ENCODE results near the gene DPM1. TPM values are rescaled to one million over a fixed set of nuclear protein-coding genes. Genes with fewer than 3 reads are reported as not detected.

DPM1 gene
- total RNA-seq, 1 donor from 2014 or later, result 82.7 TPM

DNA sequence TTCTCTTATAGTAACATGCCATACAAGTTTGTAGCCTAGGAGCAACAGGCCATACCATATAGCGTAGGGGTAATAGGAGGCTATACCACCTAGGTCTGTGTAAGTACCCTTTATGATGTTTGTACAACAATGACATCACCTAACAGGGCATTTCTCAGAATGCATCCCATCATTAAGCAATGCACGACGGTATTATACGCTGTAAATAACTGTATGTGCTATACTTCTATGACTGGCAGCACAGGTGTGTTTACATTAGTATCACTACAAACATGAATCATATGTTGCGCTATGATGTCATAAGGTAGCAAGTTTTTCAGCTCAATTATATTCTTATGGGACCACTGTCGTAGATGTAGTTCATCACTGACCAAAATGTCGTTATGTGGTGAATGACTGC is 58.1 kb downstream of the DPM1 start:
- DNase-seq (ENCODE audit: low read depth), result no peak
- no peak for FAIRE-seq
- no peaks in the 10 kb centered on the region for H3K27me3 ChIP-seq (ENCODE audit: control insufficient read depth, insufficient read depth, low read length)
- TF ChIP-seq, protein P1, sequence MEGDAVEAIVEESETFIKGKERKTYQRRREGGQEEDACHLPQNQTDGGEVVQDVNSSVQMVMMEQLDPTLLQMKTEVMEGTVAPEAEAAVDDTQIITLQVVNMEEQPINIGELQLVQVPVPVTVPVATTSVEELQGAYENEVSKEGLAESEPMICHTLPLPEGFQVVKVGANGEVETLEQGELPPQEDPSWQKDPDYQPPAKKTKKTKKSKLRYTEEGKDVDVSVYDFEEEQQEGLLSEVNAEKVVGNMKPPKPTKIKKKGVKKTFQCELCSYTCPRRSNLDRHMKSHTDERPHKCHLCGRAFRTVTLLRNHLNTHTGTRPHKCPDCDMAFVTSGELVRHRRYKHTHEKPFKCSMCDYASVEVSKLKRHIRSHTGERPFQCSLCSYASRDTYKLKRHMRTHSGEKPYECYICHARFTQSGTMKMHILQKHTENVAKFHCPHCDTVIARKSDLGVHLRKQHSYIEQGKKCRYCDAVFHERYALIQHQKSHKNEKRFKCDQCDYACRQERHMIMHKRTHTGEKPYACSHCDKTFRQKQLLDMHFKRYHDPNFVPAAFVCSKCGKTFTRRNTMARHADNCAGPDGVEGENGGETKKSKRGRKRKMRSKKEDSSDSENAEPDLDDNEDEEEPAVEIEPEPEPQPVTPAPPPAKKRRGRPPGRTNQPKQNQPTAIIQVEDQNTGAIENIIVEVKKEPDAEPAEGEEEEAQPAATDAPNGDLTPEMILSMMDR (IDR thresholded peaks at IDR 0.05; ENCODE audit: insufficient read depth, low read length, severe bottlenecking), result no peak
- H3K4me3 ChIP-seq (ENCODE audit: low read depth, low read length), result no peak overlapping the region
- peaks cover 20% of the 10 kb centered on the region for H3K36me3 ChIP-seq (ENCODE audit: control insufficient read depth, insufficient read depth, low read length)

DNA sequence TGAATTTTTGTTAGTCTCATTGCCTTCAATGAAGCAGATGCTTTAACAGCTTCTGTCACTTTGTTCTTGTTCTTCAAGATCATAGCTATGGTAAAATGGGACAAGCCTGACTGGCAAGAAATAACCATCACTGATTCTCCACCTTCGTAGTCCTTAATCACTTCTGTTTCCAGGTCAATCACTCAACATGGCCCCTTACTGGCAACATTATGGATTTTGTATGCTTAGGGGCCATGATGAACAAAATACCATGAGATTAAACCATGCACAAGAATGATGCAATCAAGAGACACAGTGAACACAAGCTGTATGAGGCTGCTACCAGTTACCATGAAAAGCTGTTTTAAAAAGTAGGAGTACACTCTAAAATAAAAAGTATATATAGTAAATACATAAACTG is 59.9 kb downstream of the DPM1 start:
- Histone ChIP-seq H3K27me3 (ENCODE audit: control insufficient read depth, insufficient read depth, low read length) (no peaks in the 10 kb centered on the region), H3K4me3 (ENCODE audit: low read depth, low read length) (no peak overlapping the region), H3K36me3 (ENCODE audit: control insufficient read depth, insufficient read depth, low read length) (peaks cover 27% of the 10 kb centered on the region)
- TF ChIP-seq, protein P1 (IDR thresholded peaks at IDR 0.05; ENCODE audit: insufficient read depth, low read length, severe bottlenecking), result no peak
- DNase-seq (ENCODE audit: low read depth), result no peak
- no peak for FAIRE-seq

DNA sequence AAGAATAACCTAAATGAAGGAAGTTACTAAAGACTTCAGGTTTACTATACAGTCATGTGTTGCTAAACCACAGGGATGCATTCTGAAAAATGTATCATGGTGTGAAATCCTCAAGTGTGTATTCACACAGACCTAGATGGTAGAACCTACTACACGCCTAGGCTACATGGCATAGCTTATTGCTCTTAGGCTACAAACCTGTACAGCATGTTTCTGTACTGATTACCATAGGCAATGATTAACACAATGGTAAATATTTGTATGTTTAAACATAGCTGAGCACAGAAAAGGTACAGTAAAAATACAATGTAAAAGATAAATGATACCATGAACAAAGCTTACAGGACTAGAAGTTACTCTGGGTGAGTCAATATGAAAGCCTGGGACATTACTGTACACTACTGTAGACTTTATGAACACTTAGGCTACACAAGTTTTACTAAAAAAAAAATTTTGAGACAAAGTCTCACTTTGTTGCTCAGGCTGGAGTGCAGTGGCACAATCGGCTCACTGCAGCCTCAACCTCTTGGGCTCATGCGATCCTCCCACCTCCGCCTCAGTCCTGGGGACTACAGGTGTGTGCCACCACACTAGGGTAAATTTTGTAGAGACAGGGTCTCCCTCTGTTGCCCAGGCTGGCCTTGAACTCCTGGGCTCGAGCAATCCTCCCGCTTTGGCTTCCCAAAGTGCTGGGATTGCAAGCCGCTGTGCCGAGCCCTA is 63.1 kb downstream of the DPM1 start:
- no peak for DNase-seq (ENCODE audit: low read depth)
- TF ChIP-seq, protein P1 (IDR thresholded peaks at IDR 0.05; ENCODE audit: insufficient read depth, low read length, severe bottlenecking), result no peak
- Histone ChIP-seq H3K27me3 (ENCODE audit: control insufficient read depth, insufficient read depth, low read length) (no peaks in the 10 kb centered on the region), H3K36me3 (ENCODE audit: control insufficient read depth, insufficient read depth, low read length) (peaks cover 32% of the 10 kb centered on the region), H3K4me3 (ENCODE audit: low read depth, low read length) (no peak overlapping the region)
- FAIRE-seq, result no peak

DNA sequence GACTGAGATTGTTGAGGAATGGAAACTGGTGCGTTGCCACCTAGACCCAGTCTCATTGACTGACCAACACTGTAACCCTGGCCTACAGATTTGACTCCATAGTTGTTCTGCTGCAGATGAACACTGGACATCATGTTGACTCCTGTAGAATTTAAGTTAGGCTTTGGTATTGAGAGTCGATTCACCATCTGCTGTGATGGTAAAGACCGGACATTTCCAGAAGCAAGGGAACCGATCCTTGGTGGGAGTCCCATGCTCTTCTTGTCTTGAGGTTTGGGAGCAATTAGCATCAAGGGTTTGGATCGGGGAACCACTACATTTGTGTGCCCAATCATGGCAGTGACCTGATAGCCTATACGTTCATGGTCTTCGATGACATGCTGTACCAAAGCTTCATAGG is 64.7 kb downstream of the DPM1 start:
- no peak for FAIRE-seq
- TF ChIP-seq, protein P1 (IDR thresholded peaks at IDR 0.05; ENCODE audit: insufficient read depth, low read length, severe bottlenecking), result no peak
- DNase-seq (ENCODE audit: low read depth), result no peak
- Histone ChIP-seq H3K36me3 (ENCODE audit: control insufficient read depth, insufficient read depth, low read length) (peaks cover 28% of the 10 kb centered on the region), H3K4me3 (ENCODE audit: low read depth, low read length) (no peak overlapping the region), H3K27me3 (ENCODE audit: control insufficient read depth, insufficient read depth, low read length) (no peaks in the 10 kb centered on the region)

DNA sequence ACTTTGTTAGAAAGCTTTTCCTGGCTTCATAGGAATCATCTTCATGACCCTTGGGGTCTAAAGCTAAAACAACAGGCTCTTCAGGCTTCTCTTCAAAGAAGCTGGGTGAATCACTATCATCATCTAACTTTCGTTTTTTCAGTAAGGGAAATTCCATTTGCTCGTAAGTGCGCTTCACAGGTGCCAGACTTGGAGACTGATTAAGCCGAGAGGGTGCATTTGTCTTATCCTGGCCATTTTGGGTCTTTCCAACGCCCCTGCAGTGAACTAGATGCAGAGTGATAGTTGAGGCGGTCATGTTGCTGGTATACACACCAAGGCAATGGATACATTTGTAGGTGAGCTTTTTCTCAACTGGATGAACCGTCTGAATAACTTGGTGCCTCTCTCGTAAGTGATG is 65.9 kb downstream of the DPM1 start:
- Histone ChIP-seq H3K4me3 (ENCODE audit: low read depth, low read length) (no peak overlapping the region), H3K36me3 (ENCODE audit: control insufficient read depth, insufficient read depth, low read length) (peaks cover 22% of the 10 kb centered on the region), H3K27me3 (ENCODE audit: control insufficient read depth, insufficient read depth, low read length) (no peaks in the 10 kb centered on the region)
- TF ChIP-seq, protein P1 (IDR thresholded peaks at IDR 0.05; ENCODE audit: insufficient read depth, low read length, severe bottlenecking), result no peak
- DNase-seq (ENCODE audit: low read depth) (no peak), FAIRE-seq (no peak)

DNA sequence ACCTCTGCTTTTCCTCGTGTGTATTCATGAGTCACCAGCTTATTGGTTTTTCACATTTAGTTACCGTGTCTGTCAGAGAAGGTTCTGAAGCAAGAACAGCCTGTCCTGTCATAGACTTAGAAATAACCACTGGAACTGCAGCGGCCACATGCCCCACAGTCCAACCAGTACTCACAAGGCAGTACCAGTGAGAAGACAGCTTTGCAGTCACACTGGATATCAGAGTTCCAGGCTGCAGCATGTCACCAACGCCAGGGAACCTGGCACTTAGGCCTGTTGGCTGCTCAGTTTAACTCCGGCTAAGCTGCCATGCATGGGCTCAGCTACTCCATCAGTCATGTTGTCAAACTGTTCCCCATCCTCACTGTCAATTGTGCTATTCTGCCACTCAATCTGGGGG is 67.2 kb downstream of the DPM1 start:
- TF ChIP-seq, protein P1 (IDR thresholded peaks at IDR 0.05; ENCODE audit: insufficient read depth, low read length, severe bottlenecking), result no peak
- no peak for FAIRE-seq
- peaks cover 22% of the 10 kb centered on the region for H3K36me3 ChIP-seq (ENCODE audit: control insufficient read depth, insufficient read depth, low read length)

More for the DNA sequence above, 67.2 kb downstream of the DPM1 start:
- no peak overlapping the region for H3K4me3 ChIP-seq (ENCODE audit: low read depth, low read length)
- H3K27me3 ChIP-seq (ENCODE audit: control insufficient read depth, insufficient read depth, low read length), result no peaks in the 10 kb centered on the region
- no peak for DNase-seq (ENCODE audit: low read depth)

All from bronchial epithelial cell (primary cell).